Vagina (tissue), 2 donors: ENCODE measurements around the gene NISCH.

ENCODE experiments used
- CTCF ChIP-seq, 3 experiments: fragments of 450-650 bp in 2 of 3; fragments of 200-600 bp in 1 of 3; sonication (generic) in 1 of 3; IDR thresholded peaks; one replicate each; pipeline ENCODE4 v1.5.1; 2017 to 2019; ENCODE audit warnings: antibody characterized with exemption in 3 of 3, mild to moderate bottlenecking in 2 of 3, moderate library complexity in 2 of 3
- POLR2AphosphoS5 ChIP-seq, 2 donors: sonication (generic); formaldehyde crosslinking; IDR thresholded peaks; one replicate each; pipeline ENCODE4 v1.9.0; 2017; ENCODE audit warnings: antibody characterized with exemption in 2 of 2, mild to moderate bottlenecking in 2 of 2, low read depth in 1 of 2; ENCODE audit not compliant: insufficient read depth in 1 of 2

GRCh38 chr3:52444860-52445793, 10.3 kb upstream of the NISCH start, which contains the start of gene SEMA3G:
- TF ChIP-seq CTCF (IDR thresholded peaks at IDR 0.05) (peak in 1 of 3 experiments; percentile 29), POLR2AphosphoS5 (IDR thresholded peaks at IDR 0.05; ENCODE audit: insufficient read depth in 1 of 2, low read depth in 1 of 2) (no peak)
